Germinal center (tissue), 1 donor: Measurements from ENCODE around the gene C9orf152.
"Not testable (repeated sequence)": the region's sequence is repeated elsewhere in the genome, so short reads cannot be mapped to it uniquely, and the experiment has no call there.

Experiments
- DNase-seq: peaks from one replicate; pipeline ENCODE4 v3.0.0; 2012; ENCODE audit warnings: mixed read lengths, low spot score

C9orf152 gene

GRCh38 chr9:110214586-110215355, 6.8 kb upstream of the C9orf152 start:
- no peak for DNase-seq

- DNase-seq = no peak
These were observed 6.1 kb upstream of the C9orf152 start for GRCh38 chr9:110214090-110214489.

GRCh38 chr9:110213413-110214044, 5.6 kb upstream of the C9orf152 start:
- no peak for DNase-seq

GRCh38 chr9:110207071-110207641, 803 bp downstream of the C9orf152 start:
- DNase-seq = no peak

- no peak for DNase-seq
These were observed 1.6 kb downstream of the C9orf152 start for GRCh38 chr9:110206389-110206788.

GRCh38 chr9:110205612-110206011, 2.3 kb downstream of the C9orf152 start:
- not testable (repeated sequence) for DNase-seq

GRCh38 chr9:110202232-110202631, 5.7 kb downstream of the C9orf152 start:
- no peak for DNase-seq

GRCh38 chr9:110199643-110200042, 8.3 kb downstream of the C9orf152 start:
- DNase-seq = no peak

- DNase-seq = no peak
These were observed 9.6 kb downstream of the C9orf152 start for GRCh38 chr9:110198357-110198756.

GRCh38 chr9:110197330-110198187, 10.4 kb downstream of the C9orf152 start:
- no peak for DNase-seq

GRCh38 chr9:110196084-110196499, 11.9 kb downstream of the C9orf152 start:
- DNase-seq = not testable (repeated sequence)

- DNase-seq = no peak
These were observed 15.3 kb downstream of the C9orf152 start for GRCh38 chr9:110192531-110193261.

- no peak for DNase-seq
These were observed 16.3 kb downstream of the C9orf152 start for GRCh38 chr9:110191615-110192014.

- DNase-seq = no peak
These were observed 18.2 kb downstream of the C9orf152 start for GRCh38 chr9:110189559-110190320.

- no peak for DNase-seq
These were observed 19.0 kb downstream of the C9orf152 start for GRCh38 chr9:110188991-110189390.

GRCh38 chr9:110188101-110188500, 19.9 kb downstream of the C9orf152 start:
- no peak for DNase-seq

- no peak for DNase-seq
These were observed 20.8 kb downstream of the C9orf152 start for GRCh38 chr9:110187126-110187525.

- no peak for DNase-seq
These were observed 21.7 kb downstream of the C9orf152 start for GRCh38 chr9:110186254-110186653.

GRCh38 chr9:110185806-110186205, 22.2 kb downstream of the C9orf152 start:
- DNase-seq = no peak

- DNase-seq = peak; percentile 67
These were observed 24.5 kb downstream of the C9orf152 start for GRCh38 chr9:110183208-110184145.
